Neuron (in vitro differentiated cells): ENCODE data around the gene GTF2B.
"Not testable (repeated sequence)": the region's sequence is repeated elsewhere in the genome, so short reads cannot be mapped to it uniquely, and the experiment has no call there.

Source experiments
- H2AFZ ChIP-seq: one replicate; pipeline ENCODE4 v1.6.1; 2013; ENCODE audit warnings: low read depth, mild to moderate bottlenecking, inconsistent platforms, low read length, moderate library complexity
- H3K27me3 ChIP-seq: one replicate; pipeline ENCODE4 v1.6.1; 2013; ENCODE audit warnings: low read length; ENCODE audit not compliant: insufficient read depth
- H3K36me3 ChIP-seq: one replicate; pipeline ENCODE4 v1.6.1; 2013; ENCODE audit warnings: low read length; ENCODE audit not compliant: insufficient read depth
- H3K4me1 ChIP-seq: one replicate; pipeline ENCODE4 v1.6.1; 2013; ENCODE audit warnings: low read length; ENCODE audit not compliant: insufficient read depth
- H3K4me3 ChIP-seq: 2 replicates; pipeline ENCODE4 v1.5.1; 2013; ENCODE audit warnings: mild to moderate bottlenecking, low read length, moderate library complexity
- H3K9me3 ChIP-seq: one replicate; pipeline ENCODE4 v1.6.1; 2013; ENCODE audit warnings: low read length

GTF2B gene

GRCh38 chr1:88910401-88910800 is 19.0 kb upstream of the GTF2B start:
- Histone ChIP-seq H3K4me1 (no peaks in the 10 kb centered on the region), H3K36me3 (no peaks in the 10 kb centered on the region), H3K9me3 (no peaks in the 10 kb centered on the region), H3K27me3 (no peaks in the 10 kb centered on the region), H3K4me3 (no peak overlapping the region), H2AFZ (no peak overlapping the region)

GRCh38 chr1:88900883-88901282 is 9.5 kb upstream of the GTF2B start:
- Histone ChIP-seq H3K4me3 (no peak overlapping the region), H3K27me3 (no peaks in the 10 kb centered on the region), H3K4me1 (no peaks in the 10 kb centered on the region), H2AFZ (no peak overlapping the region), H3K9me3 (no peaks in the 10 kb centered on the region), H3K36me3 (no peaks in the 10 kb centered on the region)

- Histone ChIP-seq H3K4me1 (peaks cover under 1% of the 10 kb centered on the region), H2AFZ (no peak overlapping the region), H3K9me3 (no peaks in the 10 kb centered on the region)
These were observed 5.8 kb upstream of the GTF2B start for GRCh38 chr1:88897070-88897730.

GRCh38 chr1:88892357-88892877 is 1.1 kb upstream of the GTF2B start:
- peak overlapping the region; percentile 79 for H2AFZ ChIP-seq
- H3K4me1 ChIP-seq, result peaks cover 8% of the 10 kb centered on the region
- peak overlapping the region; percentile 83 for H3K4me3 ChIP-seq
- no peaks in the 10 kb centered on the region for H3K9me3 ChIP-seq
- H3K36me3 ChIP-seq, result peaks cover 3% of the 10 kb centered on the region
- H3K27me3 ChIP-seq, result no peaks in the 10 kb centered on the region

More at GRCh38 chr1:88897070-88897730, 5.8 kb upstream of the GTF2B start:
- no peaks in the 10 kb centered on the region for H3K27me3 ChIP-seq
- H3K36me3 ChIP-seq, result no peaks in the 10 kb centered on the region
- no peak overlapping the region for H3K4me3 ChIP-seq

GRCh38 chr1:88891951-88892340 is 579 bp upstream of the GTF2B start:
- peaks cover 7% of the 10 kb centered on the region for H3K36me3 ChIP-seq
- no peaks in the 10 kb centered on the region for H3K9me3 ChIP-seq
- H3K27me3 ChIP-seq, result no peaks in the 10 kb centered on the region
- H3K4me3 ChIP-seq, result peak overlapping the region; percentile 83
- H3K4me1 ChIP-seq, result peaks cover 8% of the 10 kb centered on the region
- peak overlapping the region; percentile 79 for H2AFZ ChIP-seq

- H3K27me3 ChIP-seq, result no peaks in the 10 kb centered on the region
- H3K4me1 ChIP-seq, result peaks cover 8% of the 10 kb centered on the region
- no peaks in the 10 kb centered on the region for H3K9me3 ChIP-seq
- peak overlapping the region; percentile 83 for H3K4me3 ChIP-seq
- H3K36me3 ChIP-seq, result peaks cover 14% of the 10 kb centered on the region
- peak overlapping the region; percentile 79 for H2AFZ ChIP-seq
These were observed 513 bp downstream of the GTF2B start for GRCh38 chr1:88890791-88891317.

- H3K36me3 ChIP-seq, result peaks cover 19% of the 10 kb centered on the region
- H3K27me3 ChIP-seq, result no peaks in the 10 kb centered on the region
- no peak overlapping the region for H2AFZ ChIP-seq
- peak overlapping the region; percentile 83 for H3K4me3 ChIP-seq
- H3K4me1 ChIP-seq, result peaks cover 8% of the 10 kb centered on the region
- no peaks in the 10 kb centered on the region for H3K9me3 ChIP-seq
These were observed 1.2 kb downstream of the GTF2B start for GRCh38 chr1:88890131-88890530.

GRCh38 chr1:88888750-88889149 is 2.6 kb downstream of the GTF2B start:
- peaks cover 29% of the 10 kb centered on the region for H3K36me3 ChIP-seq
- H3K27me3 ChIP-seq, result no peaks in the 10 kb centered on the region
- peaks cover 8% of the 10 kb centered on the region for H3K4me1 ChIP-seq
- H3K9me3 ChIP-seq, result no peaks in the 10 kb centered on the region
- H2AFZ ChIP-seq, result no peak overlapping the region
- H3K4me3 ChIP-seq, result no peak overlapping the region

GRCh38 chr1:88885933-88886332 is 5.4 kb downstream of the GTF2B start:
- H3K36me3 ChIP-seq, result peaks cover 49% of the 10 kb centered on the region

GRCh38 chr1:88883156-88883555 is 8.2 kb downstream of the GTF2B start:
- Histone ChIP-seq H3K4me3 (no peak overlapping the region), H3K4me1 (no peaks in the 10 kb centered on the region), H3K9me3 (no peaks in the 10 kb centered on the region), H2AFZ (no peak overlapping the region), H3K36me3 (peaks cover 46% of the 10 kb centered on the region), H3K27me3 (no peaks in the 10 kb centered on the region)

More at GRCh38 chr1:88885933-88886332, 5.4 kb downstream of the GTF2B start:
- Histone ChIP-seq H3K4me3 (no peak overlapping the region), H3K4me1 (peaks cover 5% of the 10 kb centered on the region), H3K9me3 (no peaks in the 10 kb centered on the region), H2AFZ (no peak overlapping the region), H3K27me3 (no peaks in the 10 kb centered on the region)

- peaks cover 36% of the 10 kb centered on the region for H3K36me3 ChIP-seq
- not testable (repeated sequence) for H3K9me3 ChIP-seq
These were observed 10.7 kb downstream of the GTF2B start for GRCh38 chr1:88880717-88881116.

GRCh38 chr1:88878731-88879130 is 12.6 kb downstream of the GTF2B start:
- Histone ChIP-seq H3K9me3 (no peaks in the 10 kb centered on the region), H3K36me3 (peaks cover 23% of the 10 kb centered on the region), H2AFZ (no peak overlapping the region), H3K4me1 (no peaks in the 10 kb centered on the region), H3K27me3 (no peaks in the 10 kb centered on the region), H3K4me3 (no peak overlapping the region)

More at GRCh38 chr1:88880717-88881116, 10.7 kb downstream of the GTF2B start:
- not testable (repeated sequence) for H2AFZ ChIP-seq, H3K4me3 ChIP-seq, H3K27me3 ChIP-seq, H3K4me1 ChIP-seq

- no peaks in the 10 kb centered on the region for H3K9me3 ChIP-seq
- no peaks in the 10 kb centered on the region for H3K4me1 ChIP-seq
- no peaks in the 10 kb centered on the region for H3K27me3 ChIP-seq
- H2AFZ ChIP-seq, result no peak overlapping the region
- H3K36me3 ChIP-seq, result peaks cover 14% of the 10 kb centered on the region
- no peak overlapping the region for H3K4me3 ChIP-seq
These were observed 13.5 kb downstream of the GTF2B start for GRCh38 chr1:88877911-88878310.
